Mammary epithelial cell (primary cell): ENCODE measurements around the gene OR10P1.

Source experiments
- CTCF ChIP-seq, 2 donors: IDR thresholded peaks in 1 of 2; conservative IDR thresholded peaks in 1 of 2; 2 replicates each; pipeline ENCODE4 v1.5.1; 2011 to 2012; ENCODE audit warnings: inconsistent platforms in 2 of 2, low read length in 2 of 2, mild to moderate bottlenecking in 2 of 2, control low read depth in 1 of 2, low read depth in 1 of 2; ENCODE audit not compliant: insufficient read depth in 1 of 2; ENCODE audit errors: extremely low read depth in 1 of 2
- EZH2 ChIP-seq: IDR thresholded peaks from 2 replicates; pipeline ENCODE4 v1.6.1; 2012; ENCODE audit warnings: low read length, inconsistent platforms, borderline replicate concordance

- TF ChIP-seq CTCF (conservative IDR thresholded peaks at IDR 0.05 in 1 of 2, IDR thresholded peaks at IDR 0.05 in 1 of 2; ENCODE audit: extremely low read depth in 1 of 2, insufficient read depth in 1 of 2, low read depth in 1 of 2, low read length in 2 of 2) (no peak), EZH2 (no peak)
Measured at GRCh38 chr12:55664826-55665225, 28.1 kb downstream of the OR10P1 start.
